T follicular helper cell (primary cell): ENCODE measurements around the gene KCNG1.

ENCODE experiments used
- DNase-seq: peaks from one replicate; pipeline ENCODE4 v3.0.0-alpha.2; 2020; ENCODE audit warnings: low read depth

KCNG1 gene

GRCh38 chr20:51034988-51035656, 12.2 kb upstream of the KCNG1 start:
- no peak for DNase-seq

- DNase-seq, result no peak
Measured at GRCh38 chr20:51034476-51034875, 11.6 kb upstream of the KCNG1 start.

- DNase-seq, result no peak
Measured at GRCh38 chr20:51029963-51030920, 7.3 kb upstream of the KCNG1 start.

- no peak for DNase-seq
Measured at GRCh38 chr20:51029556-51029955, 6.6 kb upstream of the KCNG1 start.

- DNase-seq, result no peak
Measured at GRCh38 chr20:51028616-51029212, 5.8 kb upstream of the KCNG1 start.

- no peak for DNase-seq
Measured at GRCh38 chr20:51027035-51027795, 4.3 kb upstream of the KCNG1 start.

- no peak for DNase-seq
Measured at GRCh38 chr20:51026269-51026668, 3.4 kb upstream of the KCNG1 start.

GRCh38 chr20:51024761-51025160, 1.9 kb upstream of the KCNG1 start:
- no peak for DNase-seq

- no peak for DNase-seq
Measured at GRCh38 chr20:51023617-51024155, 779 bp upstream of the KCNG1 start.

- DNase-seq, result no peak
Measured at GRCh38 chr20:51022227-51022802, 592 bp downstream of the KCNG1 start.

GRCh38 chr20:51021067-51022025, 1.6 kb downstream of the KCNG1 start:
- no peak for DNase-seq

GRCh38 chr20:51020657-51021056, 2.2 kb downstream of the KCNG1 start:
- DNase-seq, result no peak

- no peak for DNase-seq
Measured at GRCh38 chr20:51019656-51020592, 3.0 kb downstream of the KCNG1 start.

- DNase-seq, result no peak
Measured at GRCh38 chr20:51017251-51017650, 5.7 kb downstream of the KCNG1 start.

- no peak for DNase-seq
Measured at GRCh38 chr20:51016521-51016920, 6.4 kb downstream of the KCNG1 start.

- DNase-seq, result no peak
Measured at GRCh38 chr20:51014797-51015722, 7.8 kb downstream of the KCNG1 start.

GRCh38 chr20:51013577-51014330, 9.2 kb downstream of the KCNG1 start:
- DNase-seq, result no peak
